GM23338 (cell line): ENCODE data around the gene TRIM37. TPM values are rescaled to one million over a fixed set of nuclear protein-coding genes. Genes with fewer than 3 reads are reported as not detected.

ENCODE experiments used
- ATAC-seq: fragments of 200-7000 bp; cut with Tn5 transposase; 3 replicates; pipeline ENCODE4 v1.9.1; 2020
- DNase-seq: peaks from one replicate; pipeline ENCODE4 v3.0.0-alpha.2; 2015; ENCODE audit warnings: low spot score
- H2AFZ ChIP-seq: fragments of 200-600 bp; sonication (generic); 2 replicates; pipeline ENCODE4 v1.8.0; 2016; ENCODE audit warnings: antibody characterized with exemption, mild to moderate bottlenecking, moderate library complexity
- H3F3A ChIP-seq: fragments of 200-600 bp; sonication (generic); replicated peaks from 2 replicates; pipeline ENCODE4 v1.8.0; 2017; ENCODE audit warnings: antibody characterized with exemption, mixed run types, low read depth
- H3K27ac ChIP-seq: fragments of 200-600 bp; sonication (generic); 2 replicates; pipeline ENCODE4 v1.6.1; 2016; ENCODE audit warnings: low read depth
- H3K27me3 ChIP-seq: fragments of 200-600 bp; sonication (generic); 2 replicates; pipeline ENCODE4 v1.8.0; 2016; ENCODE audit warnings: mild to moderate bottlenecking, mixed run types, moderate library complexity; ENCODE audit not compliant: insufficient read depth
- H3K36me3 ChIP-seq: fragments of 200-600 bp; sonication (generic); 2 replicates; pipeline ENCODE4 v1.8.0; 2016; ENCODE audit warnings: mild to moderate bottlenecking; ENCODE audit not compliant: insufficient read depth
- H3K4me1 ChIP-seq: fragments of 200-600 bp; sonication (generic); 2 replicates; pipeline ENCODE4 v1.8.0; 2016; ENCODE audit warnings: mild to moderate bottlenecking, moderate library complexity; ENCODE audit not compliant: insufficient read depth
- H3K4me2 ChIP-seq: fragments of 200-600 bp; sonication (generic); 2 replicates; pipeline ENCODE4 v1.7.1; 2017; ENCODE audit warnings: mixed run types
- H3K4me3 ChIP-seq: fragments of 200-600 bp; sonication (generic); 2 replicates; pipeline ENCODE4 v1.6.1; 2016; ENCODE audit warnings: mixed run types
- H3K79me2 ChIP-seq: fragments of 200-600 bp; sonication (generic); replicated peaks from 2 replicates; pipeline ENCODE4 v1.8.0; 2017; ENCODE audit warnings: mild to moderate bottlenecking; ENCODE audit not compliant: insufficient read depth
- H3K9me2 ChIP-seq: fragments of 200-600 bp; sonication (generic); 2 replicates; pipeline ENCODE4 v1.8.0; 2017; ENCODE audit not compliant: insufficient read depth
- H4K20me1 ChIP-seq: fragments of 200-600 bp; sonication (generic); replicated peaks from 2 replicates; pipeline ENCODE4 v1.8.0; 2017; ENCODE audit warnings: mild to moderate bottlenecking; ENCODE audit not compliant: insufficient read depth
- H3K27ac Mint-ChIP-seq: 2 replicates; pipeline ENCODE4 v1.8.0; 2020; ENCODE audit warnings: inconsistent platforms, mild to moderate bottlenecking, moderate library complexity, mixed read lengths
- H3K27me3 Mint-ChIP-seq: 3 replicates; pipeline ENCODE4 v1.8.0; 2022; ENCODE audit warnings: low read depth, mild to moderate bottlenecking, moderate library complexity, mixed read lengths, inconsistent platforms; ENCODE audit not compliant: insufficient read depth, poor library complexity
- H3K36me3 Mint-ChIP-seq: 3 replicates; pipeline ENCODE4 v1.8.0; 2021; ENCODE audit warnings: low read depth, mild to moderate bottlenecking, inconsistent platforms, moderate library complexity, mixed read lengths
- H3K4me1 Mint-ChIP-seq: 3 replicates; pipeline ENCODE4 v1.8.0; 2020; ENCODE audit warnings: mild to moderate bottlenecking, inconsistent platforms, mixed read lengths
- H3K4me3 Mint-ChIP-seq: 3 replicates; pipeline ENCODE4 v1.8.0; 2021; ENCODE audit warnings: moderate library complexity, mild to moderate bottlenecking, inconsistent platforms, mixed read lengths
- H3K9me3 Mint-ChIP-seq: 3 replicates; pipeline ENCODE4 v1.8.0; 2020; ENCODE audit warnings: moderate library complexity, mild to moderate bottlenecking, inconsistent platforms, mixed read lengths
- CREB1 ChIP-seq: fragments of 250-450 bp; sonication (Bioruptor Pico); IDR thresholded peaks from 2 replicates; pipeline ENCODE4 v1.5.0; 2020; ENCODE audit warnings: low read depth, mild to moderate bottlenecking, moderate library complexity
- EZH2 ChIP-seq: fragments of 200-600 bp; sonication (generic); IDR thresholded peaks from one replicate; pipeline ENCODE4 v1.8.0; 2017; ENCODE audit warnings: antibody characterized with exemption, mild to moderate bottlenecking, low read depth; ENCODE audit not compliant: unreplicated experiment
- EZH2phosphoT487 ChIP-seq: fragments of 200-600 bp; sonication (generic); IDR thresholded peaks from one replicate; pipeline ENCODE4 v1.8.1; 2018; ENCODE audit warnings: antibody characterized with exemption; ENCODE audit not compliant: unreplicated experiment
- JUNB ChIP-seq: IDR thresholded peaks from one replicate; pipeline ENCODE4 v1.6.1; 2016; ENCODE audit warnings: antibody characterized with exemption; ENCODE audit not compliant: unreplicated experiment
- NANOG ChIP-seq: IDR thresholded peaks from 2 replicates; pipeline ENCODE4 v1.6.1; 2016; ENCODE audit warnings: antibody characterized with exemption, borderline replicate concordance
- POLR2AphosphoS5 ChIP-seq: IDR thresholded peaks from 2 replicates; pipeline ENCODE4 v1.6.1; 2016; ENCODE audit warnings: antibody characterized with exemption, low read depth
- STAT1 ChIP-seq: IDR thresholded peaks from one replicate; pipeline ENCODE4 v1.6.1; 2016; ENCODE audit warnings: antibody characterized with exemption; ENCODE audit not compliant: unreplicated experiment
- ZNF114 ChIP-seq: fragments of 250-450 bp; sonication (Bioruptor Pico); IDR thresholded peaks from 2 replicates; pipeline ENCODE4 v1.5.0; 2020; ENCODE audit warnings: mild to moderate bottlenecking, moderate library complexity
- ZNF331 ChIP-seq: fragments of 250-450 bp; sonication (Bioruptor Pico); IDR thresholded peaks from 2 replicates; pipeline ENCODE4 v1.5.0; 2020; ENCODE audit warnings: low read depth, mild to moderate bottlenecking, moderate library complexity
- polyA plus RNA-seq: library from polyadenylated mRNA; unstranded; fragments of >200 nt; fragmentation: Nextera tagmentation; extraction: Ambion mirVana; gene quantifications from 2 replicates; pipeline ENCODE4 v1.2.1, GENCODE V29; 2016
- total RNA-seq: library from RNA; depleted of rRNA; stranded (reverse); fragments of >200 nt; shearing (Covaris generic); gene quantifications from 2 replicates; pipeline ENCODE4 v1.2.3, GENCODE V29; 2014
- TF ChIP-seq, protein P1 (sequence below), 2 experiments: fragments of 200-600 bp in 1 of 2; sonication (generic) in 1 of 2; conservative IDR thresholded peaks; 2 replicates each; pipeline versions ENCODE4 v1.5.1 to v1.6.1; 2016 to 2017; ENCODE audit warnings: antibody characterized with exemption in 2 of 2, low read depth in 2 of 2, mild to moderate bottlenecking in 2 of 2, moderate library complexity in 1 of 2
- TF ChIP-seq, protein P2 (sequence below): IDR thresholded peaks from one replicate; pipeline ENCODE4 v1.6.1; 2018; ENCODE audit warnings: antibody characterized with exemption; ENCODE audit not compliant: unreplicated experiment
- TF ChIP-seq, protein P3 (sequence below): IDR thresholded peaks from 2 replicates; pipeline ENCODE4 v1.6.1; 2016; ENCODE audit warnings: antibody characterized with exemption
- TF ChIP-seq, protein P4 (sequence below): fragments of 250-450 bp; sonication (Bioruptor Pico); IDR thresholded peaks from 2 replicates; pipeline ENCODE4 v1.5.0; 2020; ENCODE audit warnings: mild to moderate bottlenecking, moderate library complexity

The TRIM37 gene
- total and polyA plus RNA-seq, 2 experiments from 2014 or later = 61.1 to 71.2 TPM

DNA sequence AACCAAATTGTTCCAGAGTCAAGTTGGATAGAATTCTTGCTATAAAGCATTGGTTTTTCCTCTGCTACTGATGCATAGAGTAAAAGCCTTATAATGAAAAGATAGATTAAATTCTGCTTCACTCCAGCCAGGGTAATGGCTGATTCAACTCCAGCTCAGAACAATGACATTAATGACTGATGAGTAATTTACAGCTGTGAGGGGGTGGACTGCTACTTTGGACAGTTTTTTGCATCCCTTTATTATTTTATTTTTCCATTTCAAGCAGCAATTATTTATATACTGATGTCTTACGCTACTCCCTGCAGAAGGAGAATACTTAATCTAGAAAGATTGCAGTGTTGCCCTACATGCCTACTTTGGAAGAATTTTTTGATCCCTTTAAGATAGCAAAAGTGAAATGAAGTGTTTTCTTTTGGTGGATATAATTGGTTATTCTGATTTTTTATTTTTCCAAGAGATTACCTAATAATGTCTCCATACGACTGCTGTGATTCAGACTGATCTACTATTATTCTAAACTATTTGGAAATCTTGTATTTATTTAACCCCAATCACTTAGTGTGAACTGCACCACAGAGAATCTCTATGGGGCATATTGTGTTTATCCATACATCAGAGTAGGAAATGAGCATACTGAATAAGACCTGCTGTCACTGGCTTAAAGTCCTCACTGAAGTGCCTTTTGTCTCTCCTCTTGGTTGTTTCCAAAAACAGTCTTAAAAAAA is 149.5 kb downstream of the TRIM37 start:
- Mint-ChIP-seq H3K4me3 (no peak overlapping the region), H3K27me3 (peaks cover 2% of the 10 kb centered on the region), H3K36me3 (no peaks in the 10 kb centered on the region), H3K27ac (no peak overlapping the region), H3K4me1 (peaks cover 2% of the 10 kb centered on the region; the same call in 2 of the 3 replicates), H3K9me3 (no peaks in the 10 kb centered on the region)
- DNase-seq (no peak), ATAC-seq (no peak)
- Histone ChIP-seq H3K4me3 (no peak overlapping the region), H3K27ac (no peak overlapping the region), H3K4me2 (no peak overlapping the region), H2AFZ (no peak overlapping the region), H3K9me2 (no peaks in the 10 kb centered on the region), H3K27me3 (no peaks in the 10 kb centered on the region), H3K4me1 (no peaks in the 10 kb centered on the region; the same call in 1 of the 2 replicates), H4K20me1 (no peaks in the 10 kb centered on the region), H3K79me2 (no peaks in the 10 kb centered on the region), H3F3A (no peaks in the 10 kb centered on the region), H3K36me3 (no peaks in the 10 kb centered on the region)
- TF ChIP-seq CREB1 (no peak), JUNB (no peak), ZNF114 (no peak), POLR2AphosphoS5 (no peak), STAT1 (no peak), EZH2 (no peak), NANOG (no peak), EZH2phosphoT487 (no peak), ZNF331 (CRISPR knock-in tag) (no peak)
- TF ChIP-seq, protein P1, sequence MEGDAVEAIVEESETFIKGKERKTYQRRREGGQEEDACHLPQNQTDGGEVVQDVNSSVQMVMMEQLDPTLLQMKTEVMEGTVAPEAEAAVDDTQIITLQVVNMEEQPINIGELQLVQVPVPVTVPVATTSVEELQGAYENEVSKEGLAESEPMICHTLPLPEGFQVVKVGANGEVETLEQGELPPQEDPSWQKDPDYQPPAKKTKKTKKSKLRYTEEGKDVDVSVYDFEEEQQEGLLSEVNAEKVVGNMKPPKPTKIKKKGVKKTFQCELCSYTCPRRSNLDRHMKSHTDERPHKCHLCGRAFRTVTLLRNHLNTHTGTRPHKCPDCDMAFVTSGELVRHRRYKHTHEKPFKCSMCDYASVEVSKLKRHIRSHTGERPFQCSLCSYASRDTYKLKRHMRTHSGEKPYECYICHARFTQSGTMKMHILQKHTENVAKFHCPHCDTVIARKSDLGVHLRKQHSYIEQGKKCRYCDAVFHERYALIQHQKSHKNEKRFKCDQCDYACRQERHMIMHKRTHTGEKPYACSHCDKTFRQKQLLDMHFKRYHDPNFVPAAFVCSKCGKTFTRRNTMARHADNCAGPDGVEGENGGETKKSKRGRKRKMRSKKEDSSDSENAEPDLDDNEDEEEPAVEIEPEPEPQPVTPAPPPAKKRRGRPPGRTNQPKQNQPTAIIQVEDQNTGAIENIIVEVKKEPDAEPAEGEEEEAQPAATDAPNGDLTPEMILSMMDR (conservative IDR thresholded peaks at IDR 0.05; ENCODE audit: low read depth in 2 of 2) = no peak
- TF ChIP-seq, protein P2, sequence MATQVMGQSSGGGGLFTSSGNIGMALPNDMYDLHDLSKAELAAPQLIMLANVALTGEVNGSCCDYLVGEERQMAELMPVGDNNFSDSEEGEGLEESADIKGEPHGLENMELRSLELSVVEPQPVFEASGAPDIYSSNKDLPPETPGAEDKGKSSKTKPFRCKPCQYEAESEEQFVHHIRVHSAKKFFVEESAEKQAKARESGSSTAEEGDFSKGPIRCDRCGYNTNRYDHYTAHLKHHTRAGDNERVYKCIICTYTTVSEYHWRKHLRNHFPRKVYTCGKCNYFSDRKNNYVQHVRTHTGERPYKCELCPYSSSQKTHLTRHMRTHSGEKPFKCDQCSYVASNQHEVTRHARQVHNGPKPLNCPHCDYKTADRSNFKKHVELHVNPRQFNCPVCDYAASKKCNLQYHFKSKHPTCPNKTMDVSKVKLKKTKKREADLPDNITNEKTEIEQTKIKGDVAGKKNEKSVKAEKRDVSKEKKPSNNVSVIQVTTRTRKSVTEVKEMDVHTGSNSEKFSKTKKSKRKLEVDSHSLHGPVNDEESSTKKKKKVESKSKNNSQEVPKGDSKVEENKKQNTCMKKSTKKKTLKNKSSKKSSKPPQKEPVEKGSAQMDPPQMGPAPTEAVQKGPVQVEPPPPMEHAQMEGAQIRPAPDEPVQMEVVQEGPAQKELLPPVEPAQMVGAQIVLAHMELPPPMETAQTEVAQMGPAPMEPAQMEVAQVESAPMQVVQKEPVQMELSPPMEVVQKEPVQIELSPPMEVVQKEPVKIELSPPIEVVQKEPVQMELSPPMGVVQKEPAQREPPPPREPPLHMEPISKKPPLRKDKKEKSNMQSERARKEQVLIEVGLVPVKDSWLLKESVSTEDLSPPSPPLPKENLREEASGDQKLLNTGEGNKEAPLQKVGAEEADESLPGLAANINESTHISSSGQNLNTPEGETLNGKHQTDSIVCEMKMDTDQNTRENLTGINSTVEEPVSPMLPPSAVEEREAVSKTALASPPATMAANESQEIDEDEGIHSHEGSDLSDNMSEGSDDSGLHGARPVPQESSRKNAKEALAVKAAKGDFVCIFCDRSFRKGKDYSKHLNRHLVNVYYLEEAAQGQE = no peak
- TF ChIP-seq, protein P3, sequence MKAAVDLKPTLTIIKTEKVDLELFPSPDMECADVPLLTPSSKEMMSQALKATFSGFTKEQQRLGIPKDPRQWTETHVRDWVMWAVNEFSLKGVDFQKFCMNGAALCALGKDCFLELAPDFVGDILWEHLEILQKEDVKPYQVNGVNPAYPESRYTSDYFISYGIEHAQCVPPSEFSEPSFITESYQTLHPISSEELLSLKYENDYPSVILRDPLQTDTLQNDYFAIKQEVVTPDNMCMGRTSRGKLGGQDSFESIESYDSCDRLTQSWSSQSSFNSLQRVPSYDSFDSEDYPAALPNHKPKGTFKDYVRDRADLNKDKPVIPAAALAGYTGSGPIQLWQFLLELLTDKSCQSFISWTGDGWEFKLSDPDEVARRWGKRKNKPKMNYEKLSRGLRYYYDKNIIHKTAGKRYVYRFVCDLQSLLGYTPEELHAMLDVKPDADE = no peak
- TF ChIP-seq, protein P4, sequence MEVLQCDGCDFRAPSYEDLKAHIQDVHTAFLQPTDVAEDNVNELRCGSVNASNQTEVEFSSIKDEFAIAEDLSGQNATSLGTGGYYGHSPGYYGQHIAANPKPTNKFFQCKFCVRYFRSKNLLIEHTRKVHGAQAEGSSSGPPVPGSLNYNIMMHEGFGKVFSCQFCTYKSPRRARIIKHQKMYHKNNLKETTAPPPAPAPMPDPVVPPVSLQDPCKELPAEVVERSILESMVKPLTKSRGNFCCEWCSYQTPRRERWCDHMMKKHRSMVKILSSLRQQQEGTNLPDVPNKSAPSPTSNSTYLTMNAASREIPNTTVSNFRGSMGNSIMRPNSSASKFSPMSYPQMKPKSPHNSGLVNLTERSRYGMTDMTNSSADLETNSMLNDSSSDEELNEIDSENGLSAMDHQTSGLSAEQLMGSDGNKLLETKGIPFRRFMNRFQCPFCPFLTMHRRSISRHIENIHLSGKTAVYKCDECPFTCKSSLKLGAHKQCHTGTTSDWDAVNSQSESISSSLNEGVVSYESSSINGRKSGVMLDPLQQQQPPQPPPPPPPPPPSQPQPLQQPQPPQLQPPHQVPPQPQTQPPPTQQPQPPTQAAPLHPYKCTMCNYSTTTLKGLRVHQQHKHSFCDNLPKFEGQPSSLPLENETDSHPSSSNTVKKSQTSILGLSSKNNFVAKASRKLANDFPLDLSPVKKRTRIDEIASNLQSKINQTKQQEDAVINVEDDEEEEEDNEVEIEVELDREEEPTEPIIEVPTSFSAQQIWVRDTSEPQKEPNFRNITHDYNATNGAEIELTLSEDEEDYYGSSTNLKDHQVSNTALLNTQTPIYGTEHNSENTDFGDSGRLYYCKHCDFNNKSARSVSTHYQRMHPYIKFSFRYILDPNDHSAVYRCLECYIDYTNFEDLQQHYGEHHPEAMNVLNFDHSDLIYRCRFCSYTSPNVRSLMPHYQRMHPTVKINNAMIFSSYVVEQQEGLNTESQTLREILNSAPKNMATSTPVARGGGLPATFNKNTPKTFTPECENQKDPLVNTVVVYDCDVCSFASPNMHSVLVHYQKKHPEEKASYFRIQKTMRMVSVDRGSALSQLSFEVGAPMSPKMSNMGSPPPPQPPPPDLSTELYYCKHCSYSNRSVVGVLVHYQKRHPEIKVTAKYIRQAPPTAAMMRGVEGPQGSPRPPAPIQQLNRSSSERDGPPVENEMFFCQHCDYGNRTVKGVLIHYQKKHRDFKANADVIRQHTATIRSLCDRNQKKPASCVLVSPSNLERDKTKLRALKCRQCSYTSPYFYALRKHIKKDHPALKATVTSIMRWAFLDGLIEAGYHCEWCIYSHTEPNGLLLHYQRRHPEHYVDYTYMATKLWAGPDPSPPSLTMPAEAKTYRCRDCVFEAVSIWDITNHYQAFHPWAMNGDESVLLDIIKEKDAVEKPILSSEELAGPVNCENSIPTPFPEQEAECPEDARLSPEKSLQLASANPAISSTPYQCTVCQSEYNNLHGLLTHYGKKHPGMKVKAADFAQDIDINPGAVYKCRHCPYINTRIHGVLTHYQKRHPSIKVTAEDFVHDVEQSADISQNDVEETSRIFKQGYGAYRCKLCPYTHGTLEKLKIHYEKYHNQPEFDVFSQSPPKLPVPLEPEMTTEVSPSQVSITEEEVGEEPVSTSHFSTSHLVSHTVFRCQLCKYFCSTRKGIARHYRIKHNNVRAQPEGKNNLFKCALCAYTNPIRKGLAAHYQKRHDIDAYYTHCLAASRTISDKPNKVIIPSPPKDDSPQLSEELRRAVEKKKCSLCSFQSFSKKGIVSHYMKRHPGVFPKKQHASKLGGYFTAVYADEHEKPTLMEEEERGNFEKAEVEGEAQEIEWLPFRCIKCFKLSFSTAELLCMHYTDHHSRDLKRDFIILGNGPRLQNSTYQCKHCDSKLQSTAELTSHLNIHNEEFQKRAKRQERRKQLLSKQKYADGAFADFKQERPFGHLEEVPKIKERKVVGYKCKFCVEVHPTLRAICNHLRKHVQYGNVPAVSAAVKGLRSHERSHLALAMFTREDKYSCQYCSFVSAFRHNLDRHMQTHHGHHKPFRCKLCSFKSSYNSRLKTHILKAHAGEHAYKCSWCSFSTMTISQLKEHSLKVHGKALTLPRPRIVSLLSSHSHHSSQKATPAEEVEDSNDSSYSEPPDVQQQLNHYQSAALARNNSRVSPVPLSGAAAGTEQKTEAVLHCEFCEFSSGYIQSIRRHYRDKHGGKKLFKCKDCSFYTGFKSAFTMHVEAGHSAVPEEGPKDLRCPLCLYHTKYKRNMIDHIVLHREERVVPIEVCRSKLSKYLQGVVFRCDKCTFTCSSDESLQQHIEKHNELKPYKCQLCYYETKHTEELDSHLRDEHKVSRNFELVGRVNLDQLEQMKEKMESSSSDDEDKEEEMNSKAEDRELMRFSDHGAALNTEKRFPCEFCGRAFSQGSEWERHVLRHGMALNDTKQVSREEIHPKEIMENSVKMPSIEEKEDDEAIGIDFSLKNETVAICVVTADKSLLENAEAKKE (CRISPR knock-in tag) = no peak
